Endodermal cell (in vitro differentiated cells): Measurements from ENCODE around the gene TNFSF10. TPM values are rescaled to one million over a fixed set of nuclear protein-coding genes. Genes with fewer than 3 reads are reported as not detected.
"Not testable (repeated sequence)": the region's sequence is repeated elsewhere in the genome, so short reads cannot be mapped to it uniquely, and the experiment has no call there.

Experiments
- DNase-seq: peaks from one replicate; pipeline ENCODE4 v3.0.0-alpha.2; 2017
- H3K27ac ChIP-seq: 2 replicates; pipeline ENCODE4 v1.5.1; 2013; ENCODE audit warnings: mild to moderate bottlenecking, low read depth, low read length, moderate library complexity
- H3K27me3 ChIP-seq: 2 replicates; pipeline ENCODE4 v1.6.1; 2013; ENCODE audit warnings: mild to moderate bottlenecking, low read length, moderate library complexity; ENCODE audit not compliant: insufficient read depth, control insufficient read depth, poor library complexity, severe bottlenecking
- H3K36me3 ChIP-seq: 2 replicates; pipeline ENCODE4 v1.7.0; 2013; ENCODE audit warnings: mild to moderate bottlenecking, low read length, moderate library complexity; ENCODE audit not compliant: control insufficient read depth, insufficient read depth
- H3K4me1 ChIP-seq: one replicate; pipeline ENCODE4 v1.7.0; 2013; ENCODE audit warnings: low read length; ENCODE audit not compliant: control insufficient read depth, insufficient read depth
- H3K4me3 ChIP-seq: 2 replicates; pipeline ENCODE4 v1.5.1; 2013; ENCODE audit warnings: mild to moderate bottlenecking, low read length, moderate library complexity
- H3K9ac ChIP-seq: 2 replicates; pipeline ENCODE4 v1.6.1; 2013; ENCODE audit warnings: mild to moderate bottlenecking, low read length, moderate library complexity; ENCODE audit not compliant: poor library complexity, severe bottlenecking; ENCODE audit errors: extremely low read depth
- H3K9me3 ChIP-seq: 2 replicates; pipeline ENCODE4 v1.6.1; 2013; ENCODE audit warnings: mild to moderate bottlenecking, low read length, moderate library complexity; ENCODE audit not compliant: control insufficient read depth
- H3K27ac Mint-ChIP-seq: 2 replicates; pipeline ENCODE4 v1.8.0; 2020; ENCODE audit warnings: mixed read lengths
- H3K27me3 Mint-ChIP-seq: 2 replicates; pipeline ENCODE4 v1.8.0; 2021; ENCODE audit warnings: mild to moderate bottlenecking, mixed read lengths; ENCODE audit not compliant: insufficient read depth
- H3K36me3 Mint-ChIP-seq: 2 replicates; pipeline ENCODE4 v1.8.0; 2020; ENCODE audit warnings: low read depth, mixed read lengths
- H3K4me1 Mint-ChIP-seq: 2 replicates; pipeline ENCODE4 v1.8.0; 2020; ENCODE audit warnings: mixed read lengths
- H3K4me3 Mint-ChIP-seq: 2 replicates; pipeline ENCODE4 v1.8.0; 2020; ENCODE audit warnings: mild to moderate bottlenecking, moderate library complexity, mixed read lengths
- H3K9me3 Mint-ChIP-seq: 2 replicates; pipeline ENCODE4 v1.8.0; 2020; ENCODE audit warnings: mild to moderate bottlenecking, mixed read lengths
- CTCF ChIP-seq: fragments of 200-600 bp; sonication (generic); conservative IDR thresholded peaks from 2 replicates; pipeline ENCODE4 v1.5.0; 2021; ENCODE audit warnings: antibody characterized with exemption, mild to moderate bottlenecking
- WGBS, 2 experiments: methylation state at CpG; one replicate each; pipeline versions ENCODE4 v1.1.5 to v1.1.7; 2013; ENCODE audit warnings: missing lambda C conversion rate in 2 of 2, mixed read lengths in 1 of 2; ENCODE audit not compliant: insufficient coverage in 1 of 2, insufficient read length in 1 of 2; 5-methylcytosine and 5-hydroxymethylcytosine counted together
- total RNA-seq, 2 donors: library from RNA; stranded (reverse); fragmentation: NEBNext Ultra II Directional in 1 of 2; extraction: Animal tissue kit (Norgen Biotek cat#: 25700) in 1 of 2; gene quantifications; 2 replicates in 1 of 2; 3 replicates in 1 of 2; pipeline ENCODE4 v1.2.1, GENCODE V29; 2021

TNFSF10 gene
- total RNA-seq, 2 donors from 2014 or later, result 0.51 TPM; not detected in 1

DNA sequence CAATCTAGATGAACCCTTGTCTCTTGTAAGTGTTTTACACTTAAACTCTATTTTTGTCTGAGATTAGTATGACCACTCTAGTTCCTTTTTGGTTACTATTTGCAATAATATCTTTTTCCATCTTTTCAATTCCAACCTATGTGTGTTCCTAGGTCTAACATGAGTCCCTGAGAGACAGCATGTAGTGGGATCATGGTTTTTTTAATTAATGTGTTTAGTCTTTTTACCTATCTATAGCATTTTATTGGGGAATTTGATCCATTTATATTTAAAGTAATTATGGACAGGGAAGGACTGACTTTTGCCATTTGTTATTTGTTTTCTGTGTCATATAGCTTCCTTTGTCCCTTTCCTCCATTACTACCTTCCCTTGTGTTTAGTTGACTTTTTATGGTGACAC lies 21.7 kb downstream of the TNFSF10 start:
- H3K27ac ChIP-seq, result no peak overlapping the region
- Mint-ChIP-seq H3K4me3 (no peak overlapping the region), H3K9me3 (no peaks in the 10 kb centered on the region), H3K27me3 (no peaks in the 10 kb centered on the region), H3K27ac (no peak overlapping the region), H3K4me1 (no peaks in the 10 kb centered on the region), H3K36me3 (no peaks in the 10 kb centered on the region)
- H3K36me3 ChIP-seq, result no peaks in the 10 kb centered on the region
- no peak for TF ChIP-seq CTCF
- H3K4me1 ChIP-seq, result no peaks in the 10 kb centered on the region
- no peak overlapping the region for H3K9ac ChIP-seq
- no peak for DNase-seq
- H3K9me3 ChIP-seq, result no peaks in the 10 kb centered on the region
- no peaks in the 10 kb centered on the region for H3K27me3 ChIP-seq
- H3K4me3 ChIP-seq, result no peak overlapping the region

DNA sequence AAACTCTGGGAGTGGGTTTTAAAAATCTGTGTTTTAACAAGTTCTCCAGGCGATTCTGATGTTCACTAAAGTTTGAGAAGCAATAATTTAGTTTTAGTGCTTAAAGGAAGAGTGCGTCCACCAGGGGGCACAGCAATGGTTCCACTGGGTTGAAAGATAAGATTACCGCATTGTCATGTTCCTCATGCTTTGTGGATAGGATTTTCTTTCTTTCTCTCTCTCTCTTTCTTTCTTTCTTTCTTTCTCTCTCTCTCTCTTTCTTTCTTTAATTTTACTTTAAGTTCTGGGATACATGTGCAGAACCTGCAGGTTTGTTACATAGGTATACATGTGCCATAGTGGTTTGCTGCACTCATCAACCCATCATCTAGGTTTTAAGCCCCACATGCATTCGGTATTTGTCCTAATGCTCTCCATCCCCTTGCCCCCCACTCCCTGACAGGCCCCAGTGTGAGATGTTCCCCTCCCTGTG lies 33.0 kb downstream of the TNFSF10 start:
- not testable (repeated sequence) for H3K9ac ChIP-seq, H3K4me1 Mint-ChIP-seq, H3K27me3 Mint-ChIP-seq, H3K36me3 ChIP-seq, H3K4me1 ChIP-seq, H3K36me3 Mint-ChIP-seq, H3K4me3 Mint-ChIP-seq, H3K27ac ChIP-seq, H3K27me3 ChIP-seq, H3K9me3 ChIP-seq, H3K4me3 ChIP-seq
- 36% methylated on average over 4 of the region's 4 CpGs; no CpG with 5 or more reads in 1 of the 2 experiments for WGBS, 2 experiments
- peak; percentile 94 for TF ChIP-seq CTCF
- DNase-seq, result peak; percentile 88
- Mint-ChIP-seq H3K9me3 (peaks cover 12% of the 10 kb centered on the region), H3K27ac (peak overlapping the region; percentile 84)

- H3K27me3 Mint-ChIP-seq, result peaks cover 4% of the 10 kb centered on the region
- H3K27me3 ChIP-seq, result no peaks in the 10 kb centered on the region
- no peak overlapping the region for H3K4me3 Mint-ChIP-seq
- H3K9ac ChIP-seq, result no peak overlapping the region
- H3K4me3 ChIP-seq, result no peak overlapping the region
- no peak overlapping the region for H3K27ac Mint-ChIP-seq
- H3K9me3 Mint-ChIP-seq, result no peaks in the 10 kb centered on the region
- no peaks in the 10 kb centered on the region for H3K36me3 ChIP-seq
- H3K27ac ChIP-seq, result no peak overlapping the region
- no peak for DNase-seq
- H3K36me3 Mint-ChIP-seq, result no peaks in the 10 kb centered on the region
- H3K4me1 ChIP-seq, result no peaks in the 10 kb centered on the region
- H3K4me1 Mint-ChIP-seq, result peaks cover 5% of the 10 kb centered on the region
- WGBS, 2 experiments, result 85 to 93% methylated on average over 1 of the region's 1 CpG
- no peaks in the 10 kb centered on the region for H3K9me3 ChIP-seq
- no peak for TF ChIP-seq CTCF
Measured at GRCh38 chr3:172478116-172478515, 45.1 kb downstream of the TNFSF10 start.
